HG03442 (cell line): ENCODE data around the gene CUL9.
A peak's percentile ranks its signal among the peaks of the same experiment; 100 is the strongest.
"Not testable (repeated sequence)": the region's sequence is repeated elsewhere in the genome, so short reads cannot be mapped to it uniquely, and the experiment has no call there.

Source experiments
- ATAC-seq: cut with Tn5 transposase; IDR thresholded peaks from one replicate; pipeline ENCODE4 v1.9.1; 2021; ENCODE audit warnings: mild to moderate bottlenecking, moderate library complexity; ENCODE audit not compliant: unreplicated experiment

The CUL9 gene

GRCh38 chr6:43181942-43182860, at the start of gene CUL9:
Gene CUL9 (plus strand): TSS chr6:43182196. CDS start chr6:43184311, 2,115 bp downstream.
- peak; percentile 84 for ATAC-seq

- no peak for ATAC-seq
Observed at GRCh38 chr6:43138267-43138666, 43.7 kb upstream of the CUL9 start.

GRCh38 chr6:43139973-43140372, 42.0 kb upstream of the CUL9 start:
- ATAC-seq: not testable (repeated sequence)

GRCh38 chr6:43141644-43142043, 40.4 kb upstream of the CUL9 start:
- ATAC-seq: no peak

- no peak for ATAC-seq
Observed at GRCh38 chr6:43142101-43142500, 39.9 kb upstream of the CUL9 start.

GRCh38 chr6:43143235-43144128, 38.5 kb upstream of the CUL9 start:
- peak; percentile 52 for ATAC-seq

GRCh38 chr6:43144879-43145278, 37.1 kb upstream of the CUL9 start:
- no peak for ATAC-seq

GRCh38 chr6:43146261-43146660, 35.7 kb upstream of the CUL9 start:
- ATAC-seq: no peak

GRCh38 chr6:43146709-43147688, 35.0 kb upstream of the CUL9 start:
- ATAC-seq: no peak

- ATAC-seq: no peak
Observed at GRCh38 chr6:43147691-43148477, 34.1 kb upstream of the CUL9 start.

GRCh38 chr6:43149265-43149664, 32.7 kb upstream of the CUL9 start:
- ATAC-seq: no peak

- no peak for ATAC-seq
Observed at GRCh38 chr6:43150051-43150751, 31.8 kb upstream of the CUL9 start.

GRCh38 chr6:43159599-43159998, 22.4 kb upstream of the CUL9 start:
- no peak for ATAC-seq

- ATAC-seq: no peak
Observed at GRCh38 chr6:43163899-43164298, 18.1 kb upstream of the CUL9 start.

- ATAC-seq: no peak
Observed at GRCh38 chr6:43170417-43170930, 11.5 kb upstream of the CUL9 start.

GRCh38 chr6:43170931-43171706, 10.9 kb upstream of the CUL9 start, which contains the start of gene SRF:
Gene SRF (plus strand): TSS chr6:43171269. CDS start chr6:43171657, 388 bp downstream.
- peak; percentile 61 for ATAC-seq

GRCh38 chr6:43171707-43172103, 10.3 kb upstream of the CUL9 start:
- no peak for ATAC-seq
